K562 treated with DMSO at 1 percent for 4 hours (cell line): ENCODE results near the gene SMIM23. TPM values are rescaled to one million over a fixed set of nuclear protein-coding genes. Genes with fewer than 3 reads are reported as not detected.

Experiments
- total RNA-seq: library from RNA; unstranded; fragments of 300-600 nt; gene quantifications from 2 replicates; pipeline ENCODE4 v1.2.3, GENCODE V29; 2022; ENCODE audit not compliant: insufficient read depth

The SMIM23 gene
- total RNA-seq: not detected in 2 replicates

DNA sequence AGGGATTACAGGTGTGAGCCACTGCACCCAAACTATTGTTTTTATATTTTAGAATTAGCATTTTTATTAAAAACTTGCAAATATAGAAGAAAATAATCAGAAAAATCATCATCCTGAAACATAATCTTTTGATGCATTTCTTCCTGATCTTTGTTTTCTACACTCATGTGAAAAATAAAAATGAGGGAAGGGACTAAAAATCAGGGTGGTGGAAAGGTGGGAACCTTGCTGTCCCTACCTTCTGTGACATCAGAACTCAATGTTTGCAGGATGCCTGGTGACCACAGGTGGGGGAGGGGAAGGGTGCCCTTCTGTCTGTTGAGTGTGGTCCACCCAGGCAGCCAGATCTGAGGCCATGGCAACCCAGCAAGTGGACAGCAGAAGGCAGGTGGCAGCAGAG is at the start of gene SMIM23:
Gene SMIM23, plus strand, starts transcription at position 301 of the 400 bp plus-strand sequence. Its CDS starts 55 bp downstream, at position 356.

Other genes with a start within 250 kb of the SMIM23 start
- gene FBXW11, start 220.8 kb downstream of the SMIM23 start, total RNA-seq: 15.2 and 22.6 TPM in 2 replicates